ENCODE results near the gene AK1.
A peak's percentile ranks its signal among the peaks of the same experiment; 100 is the strongest.

The AK1 gene

GRCh38 chr9:127877566-127877998 is at the start of gene AK1:
TSS of gene AK1 (minus strand) at chr9:127877675. CDS start at chr9:127874617, 3,058 bp downstream.
- DNase-seq = no peak

GRCh38 chr9:127926906-127927200 is 49.4 kb upstream of the AK1 start:
- DNase-seq = no peak

DNA sequence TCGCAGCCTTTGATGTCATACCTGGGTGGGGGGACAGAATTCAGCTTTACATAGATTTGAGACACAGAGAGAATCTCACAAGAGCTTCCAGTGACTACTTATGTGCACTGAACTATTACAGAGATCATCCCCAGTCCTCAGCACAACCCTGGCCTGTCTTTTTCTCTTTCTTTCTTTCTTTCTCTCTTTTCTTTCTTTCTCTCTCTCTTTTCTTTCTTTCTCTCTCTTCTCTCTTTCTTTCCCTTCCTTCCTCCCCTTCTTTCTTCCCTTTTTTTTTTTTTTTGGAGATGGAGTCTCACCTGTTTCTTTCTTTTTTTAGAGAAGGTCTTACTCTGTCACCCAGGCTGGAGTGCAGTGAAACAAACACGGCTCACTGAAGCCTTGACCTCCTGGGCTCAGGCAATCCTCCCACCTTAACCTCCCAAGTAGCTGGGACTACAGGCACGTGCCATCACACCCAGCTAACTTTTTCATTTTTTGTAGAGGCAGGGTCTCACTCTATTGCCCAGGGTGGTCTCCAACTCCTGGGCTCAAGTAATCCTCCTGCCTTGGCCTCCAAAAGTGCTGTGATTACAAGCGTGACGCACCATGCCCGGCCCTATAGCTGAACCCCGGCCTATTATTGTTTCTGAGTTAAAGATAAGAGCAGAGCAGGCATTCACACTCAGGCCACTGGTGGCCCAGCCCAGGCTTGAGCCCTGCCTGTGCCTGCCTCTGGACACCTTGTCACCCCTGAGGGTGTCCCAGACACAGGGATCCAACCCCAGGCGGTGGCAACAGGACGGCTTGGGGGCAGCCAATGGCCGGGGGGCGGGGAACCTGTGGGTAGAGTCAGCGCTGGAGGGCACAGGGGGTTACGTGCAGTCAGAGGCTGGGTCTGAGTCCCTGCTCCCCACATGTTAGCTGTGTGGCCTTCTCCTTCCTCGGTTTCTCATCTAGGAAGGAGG is 48.8 kb upstream of the AK1 start:
- no peak for DNase-seq

GRCh38 chr9:127924736-127925444 is 47.4 kb upstream of the AK1 start:
- DNase-seq = no peak

DNA sequence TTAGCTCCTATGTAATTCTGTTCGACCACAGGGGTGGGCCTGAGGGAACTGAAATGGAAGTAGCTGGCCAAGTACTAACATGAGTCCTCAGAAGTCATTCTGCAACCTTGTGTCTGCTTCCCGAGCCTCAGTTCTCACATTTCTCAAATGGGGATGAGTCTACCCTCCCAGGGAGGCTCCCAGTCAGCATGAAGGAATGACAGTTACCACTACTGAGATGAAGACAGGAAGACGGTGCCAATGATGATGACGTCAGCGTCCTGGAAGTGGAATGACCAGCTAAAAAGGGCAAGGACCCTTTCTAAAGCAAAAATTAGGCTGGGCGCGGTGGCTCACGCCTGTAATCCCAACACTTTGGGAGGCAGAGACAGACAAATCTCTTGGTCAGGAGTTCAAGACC is 46.3 kb upstream of the AK1 start:
- no peak for DNase-seq

- no peak for DNase-seq
Observed at GRCh38 chr9:127923046-127923445, 45.6 kb upstream of the AK1 start.

- DNase-seq = peak; percentile 92
Observed at GRCh38 chr9:127921557-127922120, 44.2 kb upstream of the AK1 start.

GRCh38 chr9:127920794-127921193 is 43.3 kb upstream of the AK1 start:
- DNase-seq = no peak

DNA sequence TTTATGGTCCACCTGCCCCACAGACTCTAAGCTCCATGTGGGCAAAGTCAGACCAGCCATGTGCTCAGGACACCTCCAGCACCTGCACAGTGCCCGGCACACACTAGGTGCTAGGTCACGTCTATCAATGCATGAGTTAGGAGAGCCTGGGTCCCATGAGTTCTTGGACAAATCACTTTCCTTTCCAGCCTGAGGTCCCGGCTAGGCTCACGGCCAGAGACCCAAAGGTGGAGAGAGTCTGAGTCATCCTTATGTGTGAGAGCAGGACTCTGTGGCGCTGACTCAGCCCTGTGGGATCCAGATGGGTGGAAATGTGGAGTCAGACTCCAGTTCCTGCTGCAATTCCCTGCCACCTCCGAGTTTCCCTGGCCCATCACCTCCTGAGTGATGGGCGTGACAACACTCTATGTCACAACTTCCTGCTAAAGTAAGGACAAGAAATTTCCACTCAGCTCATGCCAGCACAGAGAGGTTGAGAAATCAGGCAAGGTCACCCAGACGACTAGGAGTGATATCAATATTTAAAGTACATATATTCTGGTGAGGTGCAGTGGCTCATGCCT is 41.9 kb upstream of the AK1 start:
- no peak for DNase-seq

DNA sequence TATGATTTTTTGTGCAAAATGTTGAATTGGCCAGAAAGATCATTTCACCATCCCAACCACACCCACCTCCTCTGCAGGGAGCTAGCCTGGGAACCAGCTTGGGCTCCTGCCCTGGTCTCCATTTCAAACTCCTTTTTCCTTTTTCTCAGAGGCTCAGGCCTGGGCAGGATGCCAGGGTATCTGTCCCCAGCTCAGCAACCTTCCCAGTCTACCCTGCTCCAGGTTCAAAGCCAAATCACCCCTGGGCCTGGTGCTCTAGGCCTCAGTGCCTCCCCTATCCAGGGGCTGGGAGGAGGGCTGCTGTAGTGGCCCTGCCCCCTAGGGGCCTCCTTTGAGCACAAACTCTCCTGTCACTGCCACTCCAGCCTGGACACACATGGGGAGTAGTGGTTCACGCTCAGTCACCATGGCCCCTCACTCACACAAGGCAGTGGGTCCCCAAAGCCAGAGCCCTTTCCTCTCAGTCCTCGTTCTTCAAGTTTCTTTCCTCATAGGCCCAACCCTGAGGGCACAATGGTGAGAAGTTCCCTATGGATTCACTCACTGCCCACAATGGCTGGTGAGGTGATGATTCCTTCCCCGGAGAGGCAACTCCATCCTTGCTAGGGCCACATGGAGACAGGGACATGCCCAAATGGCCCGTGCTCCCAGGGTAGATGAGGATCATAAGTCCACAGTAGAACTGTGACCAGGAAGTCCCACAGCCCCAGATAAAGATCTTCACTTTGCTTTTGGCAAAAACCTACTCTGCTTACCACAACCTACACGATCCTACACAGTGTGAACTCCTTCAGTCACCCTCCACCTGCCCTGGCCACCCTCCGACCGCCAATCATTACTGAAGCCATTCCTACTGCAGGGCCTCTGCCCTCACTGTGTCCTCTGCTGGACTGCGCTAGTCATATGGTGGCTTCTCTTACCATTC is 41.0 kb upstream of the AK1 start:
- no peak for DNase-seq

- DNase-seq = no peak
Observed at GRCh38 chr9:127917603-127918002, 40.1 kb upstream of the AK1 start.

- DNase-seq = peak; percentile 97
Observed at GRCh38 chr9:127916720-127917581, 39.5 kb upstream of the AK1 start, which contains the start of gene ST6GALNAC4. TSS of gene ST6GALNAC4 (minus strand) at chr9:127917041. CDS start at chr9:127916419, 622 bp downstream.

- DNase-seq = no peak
Observed at GRCh38 chr9:127915801-127916719, 38.6 kb upstream of the AK1 start.

DNA sequence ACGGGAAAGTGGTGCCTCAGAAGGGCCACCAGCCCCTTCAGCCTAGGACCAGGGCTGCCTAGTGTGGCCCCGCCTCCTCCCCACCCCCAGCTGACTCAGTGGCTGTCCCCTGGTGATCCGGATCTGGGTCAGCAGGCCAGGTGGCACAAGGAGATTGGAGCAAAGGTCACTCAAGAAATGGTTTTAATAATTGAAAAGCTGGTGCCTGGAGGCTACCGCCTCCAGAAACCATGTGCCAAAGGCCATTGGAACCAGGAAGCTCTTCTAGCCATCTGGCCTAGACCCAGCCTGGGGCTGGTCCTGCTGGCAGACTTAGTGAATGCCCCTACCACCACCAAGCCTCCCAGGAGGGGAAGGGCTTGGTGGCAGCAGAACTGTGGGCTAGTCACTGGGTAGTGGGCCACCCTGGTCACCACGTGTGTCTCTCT is 37.9 kb upstream of the AK1 start:
- DNase-seq = no peak

- DNase-seq = no peak
Observed at GRCh38 chr9:127913682-127914081, 36.2 kb upstream of the AK1 start.

- DNase-seq = no peak
Observed at GRCh38 chr9:127912882-127913281, 35.4 kb upstream of the AK1 start.

- no peak for DNase-seq
Observed at GRCh38 chr9:127912296-127912695, 34.8 kb upstream of the AK1 start.

DNA sequence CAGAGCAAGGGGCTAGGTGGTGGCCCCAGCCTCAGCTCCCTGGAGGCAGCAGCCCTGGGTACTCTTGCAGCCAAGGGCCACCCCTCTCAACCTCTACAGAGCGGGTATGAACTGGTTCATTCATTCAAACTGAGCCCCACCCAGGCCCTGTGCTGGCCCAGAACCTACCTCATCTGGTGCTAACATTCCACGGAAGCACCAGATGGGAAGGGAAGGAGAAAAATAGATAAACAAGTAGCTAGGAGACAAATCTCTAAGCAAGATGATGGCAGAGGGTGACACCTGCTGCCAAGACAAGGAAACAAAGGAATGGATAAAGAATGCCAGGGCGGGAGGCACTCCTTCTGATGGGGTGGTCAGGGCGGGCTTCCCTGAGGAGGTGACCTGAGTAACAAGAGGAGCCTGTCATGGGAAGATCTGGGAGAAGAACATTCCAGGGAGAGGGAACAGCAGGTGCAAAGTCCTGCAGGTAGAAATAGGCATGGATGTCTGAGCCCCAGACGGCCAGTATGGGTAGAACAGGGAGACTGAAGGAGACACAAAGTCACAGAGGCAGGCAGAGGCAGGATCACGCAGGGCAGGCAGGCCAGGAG is 33.2 kb upstream of the AK1 start:
- DNase-seq = no peak

DNA sequence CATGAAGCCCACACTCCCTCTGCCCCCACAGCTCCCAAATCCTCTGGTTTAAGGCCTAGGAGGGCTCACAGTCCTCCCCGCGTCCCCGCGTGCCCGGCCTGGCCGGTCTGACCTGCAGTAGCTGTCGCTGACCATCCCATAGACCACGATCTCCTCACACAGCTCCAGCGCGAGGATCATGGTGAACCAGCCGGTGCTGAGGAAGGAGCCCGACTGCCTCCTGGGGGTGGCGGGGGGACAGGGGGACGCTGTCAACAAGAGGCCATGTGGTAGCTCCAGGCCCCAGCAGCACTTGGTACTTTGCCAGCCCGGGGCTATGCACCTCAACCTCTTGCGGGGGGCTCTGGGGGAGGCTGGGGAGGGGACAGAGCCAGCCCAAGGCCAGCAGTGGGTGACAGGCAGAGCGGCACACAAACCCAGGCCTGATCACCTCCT is 32.4 kb upstream of the AK1 start:
- no peak for DNase-seq

DNA sequence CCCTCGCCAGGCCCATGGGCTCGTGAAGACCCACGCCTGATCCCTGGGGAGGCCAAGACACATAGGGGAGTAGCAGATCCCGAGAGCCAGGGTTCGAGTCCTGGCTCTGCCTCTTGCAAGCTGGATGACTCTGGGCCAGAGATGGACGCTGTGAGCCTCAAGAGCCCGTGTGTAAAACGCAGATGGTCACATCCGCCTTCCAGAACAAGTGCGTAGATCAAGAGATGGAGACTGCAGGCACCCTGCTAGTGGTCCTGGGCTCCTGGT is 31.1 kb upstream of the AK1 start:
- no peak for DNase-seq

Measured in activated effector memory CD4-positive, alpha-beta T cell treated with anti-CD3 and anti-CD28 coated beads, Interleukin-2, amount 50 U/mL, for 16 hours (primary cell).